ENCODE results near the gene DOK6. TPM values are rescaled to one million over a fixed set of nuclear protein-coding genes. Genes with fewer than 3 reads are reported as not detected.
"Not testable (repeated sequence)": the region's sequence is repeated elsewhere in the genome, so short reads cannot be mapped to it uniquely, and the experiment has no call there.

Gene DOK6
- total RNA-seq, 2 donors from 2014 or later = 0.59 to 0.61 TPM

- Histone ChIP-seq H3K36me3 (no peaks in the 10 kb centered on the region), H3K4me3 (no peak overlapping the region), H3K9me3 (no peaks in the 10 kb centered on the region), H3K27me3 (no peaks in the 10 kb centered on the region), H3K9ac (ENCODE audit: low read depth in 2 of 2, low read length in 2 of 2) (no peak overlapping the region), H3K27ac (no peak overlapping the region), H3K4me1 (no peaks in the 10 kb centered on the region)
- DNase-seq = no peak
- intact Hi-C loops (cut with DNase I) = no loop called here
- TF ChIP-seq, protein P1, sequence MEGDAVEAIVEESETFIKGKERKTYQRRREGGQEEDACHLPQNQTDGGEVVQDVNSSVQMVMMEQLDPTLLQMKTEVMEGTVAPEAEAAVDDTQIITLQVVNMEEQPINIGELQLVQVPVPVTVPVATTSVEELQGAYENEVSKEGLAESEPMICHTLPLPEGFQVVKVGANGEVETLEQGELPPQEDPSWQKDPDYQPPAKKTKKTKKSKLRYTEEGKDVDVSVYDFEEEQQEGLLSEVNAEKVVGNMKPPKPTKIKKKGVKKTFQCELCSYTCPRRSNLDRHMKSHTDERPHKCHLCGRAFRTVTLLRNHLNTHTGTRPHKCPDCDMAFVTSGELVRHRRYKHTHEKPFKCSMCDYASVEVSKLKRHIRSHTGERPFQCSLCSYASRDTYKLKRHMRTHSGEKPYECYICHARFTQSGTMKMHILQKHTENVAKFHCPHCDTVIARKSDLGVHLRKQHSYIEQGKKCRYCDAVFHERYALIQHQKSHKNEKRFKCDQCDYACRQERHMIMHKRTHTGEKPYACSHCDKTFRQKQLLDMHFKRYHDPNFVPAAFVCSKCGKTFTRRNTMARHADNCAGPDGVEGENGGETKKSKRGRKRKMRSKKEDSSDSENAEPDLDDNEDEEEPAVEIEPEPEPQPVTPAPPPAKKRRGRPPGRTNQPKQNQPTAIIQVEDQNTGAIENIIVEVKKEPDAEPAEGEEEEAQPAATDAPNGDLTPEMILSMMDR (IDR thresholded peaks at IDR 0.05) = no peak
These were observed 418.8 kb downstream of the DOK6 start for GRCh38 chr18:69819460-69819859.

GRCh38 chr18:69820538-69820937 lies 419.9 kb downstream of the DOK6 start:
- no peaks in the 10 kb centered on the region for H3K9me3 ChIP-seq
- intact Hi-C loops (cut with DNase I) = no loop called here
- H3K36me3 ChIP-seq = no peaks in the 10 kb centered on the region
- no peak overlapping the region for H3K27ac ChIP-seq
- DNase-seq = no peak
- H3K4me3 ChIP-seq = no peak overlapping the region
- no peaks in the 10 kb centered on the region for H3K4me1 ChIP-seq
- TF ChIP-seq, protein P1 (IDR thresholded peaks at IDR 0.05) = no peak
- H3K27me3 ChIP-seq = no peaks in the 10 kb centered on the region
- no peak overlapping the region for H3K9ac ChIP-seq (ENCODE audit: low read depth in 2 of 2, low read length in 2 of 2)

- H3K9me3 ChIP-seq = no peaks in the 10 kb centered on the region
- intact Hi-C loops (cut with DNase I) = no loop called here
These were observed 429.5 kb downstream of the DOK6 start for GRCh38 chr18:69830189-69830588.

GRCh38 chr18:69834980-69835379 lies 434.3 kb downstream of the DOK6 start:
- H3K27ac ChIP-seq; H3K9me3 ChIP-seq; H3K4me3 ChIP-seq; H3K4me1 ChIP-seq; H3K9ac ChIP-seq (ENCODE audit: low read depth in 2 of 2, low read length in 2 of 2); H3K27me3 ChIP-seq; intact Hi-C loops (cut with DNase I); H3K36me3 ChIP-seq; DNase-seq: not testable (repeated sequence)

More at GRCh38 chr18:69830189-69830588, 429.5 kb downstream of the DOK6 start:
- H3K27me3 ChIP-seq = no peaks in the 10 kb centered on the region
- H3K27ac ChIP-seq = no peak overlapping the region
- H3K36me3 ChIP-seq = no peaks in the 10 kb centered on the region
- no peak overlapping the region for H3K4me3 ChIP-seq
- no peak for DNase-seq
- TF ChIP-seq, protein P1 (IDR thresholded peaks at IDR 0.05) = no peak
- no peaks in the 10 kb centered on the region for H3K4me1 ChIP-seq
- no peak overlapping the region for H3K9ac ChIP-seq (ENCODE audit: low read depth in 2 of 2, low read length in 2 of 2)

GRCh38 chr18:69838003-69838402 lies 437.3 kb downstream of the DOK6 start:
- intact Hi-C loops (cut with DNase I) = no loop called here
- TF ChIP-seq, protein P1 (IDR thresholded peaks at IDR 0.05) = no peak
- H3K27ac ChIP-seq = no peak overlapping the region
- no peaks in the 10 kb centered on the region for H3K9me3 ChIP-seq
- no peaks in the 10 kb centered on the region for H3K36me3 ChIP-seq
- no peak overlapping the region for H3K9ac ChIP-seq (ENCODE audit: low read depth in 2 of 2, low read length in 2 of 2)
- no peak for DNase-seq
- H3K4me3 ChIP-seq = no peak overlapping the region
- no peaks in the 10 kb centered on the region for H3K4me1 ChIP-seq
- H3K27me3 ChIP-seq = no peaks in the 10 kb centered on the region

- Histone ChIP-seq H3K4me3 (no peak overlapping the region), H3K9ac (ENCODE audit: low read depth in 2 of 2, low read length in 2 of 2) (no peak overlapping the region), H3K4me1 (no peaks in the 10 kb centered on the region), H3K27me3 (no peaks in the 10 kb centered on the region), H3K36me3 (no peaks in the 10 kb centered on the region), H3K9me3 (no peaks in the 10 kb centered on the region), H3K27ac (no peak overlapping the region)
- TF ChIP-seq, protein P1 (IDR thresholded peaks at IDR 0.05) = no peak
- no peak for DNase-seq
- intact Hi-C loops (cut with DNase I) = no loop called here
These were observed 438.1 kb downstream of the DOK6 start for GRCh38 chr18:69838620-69839411.

Data from colonic mucosa (tissue), 4 donors.